HG03575 (cell line): ENCODE results near the gene CYTH4.

ENCODE experiments used
- ATAC-seq: cut with Tn5 transposase; IDR thresholded peaks from one replicate; pipeline ENCODE4 v1.9.1; 2021; ENCODE audit not compliant: unreplicated experiment, insufficient number of reproducible peaks, low FRiP score; ENCODE audit errors: extremely low read depth

The CYTH4 gene

DNA sequence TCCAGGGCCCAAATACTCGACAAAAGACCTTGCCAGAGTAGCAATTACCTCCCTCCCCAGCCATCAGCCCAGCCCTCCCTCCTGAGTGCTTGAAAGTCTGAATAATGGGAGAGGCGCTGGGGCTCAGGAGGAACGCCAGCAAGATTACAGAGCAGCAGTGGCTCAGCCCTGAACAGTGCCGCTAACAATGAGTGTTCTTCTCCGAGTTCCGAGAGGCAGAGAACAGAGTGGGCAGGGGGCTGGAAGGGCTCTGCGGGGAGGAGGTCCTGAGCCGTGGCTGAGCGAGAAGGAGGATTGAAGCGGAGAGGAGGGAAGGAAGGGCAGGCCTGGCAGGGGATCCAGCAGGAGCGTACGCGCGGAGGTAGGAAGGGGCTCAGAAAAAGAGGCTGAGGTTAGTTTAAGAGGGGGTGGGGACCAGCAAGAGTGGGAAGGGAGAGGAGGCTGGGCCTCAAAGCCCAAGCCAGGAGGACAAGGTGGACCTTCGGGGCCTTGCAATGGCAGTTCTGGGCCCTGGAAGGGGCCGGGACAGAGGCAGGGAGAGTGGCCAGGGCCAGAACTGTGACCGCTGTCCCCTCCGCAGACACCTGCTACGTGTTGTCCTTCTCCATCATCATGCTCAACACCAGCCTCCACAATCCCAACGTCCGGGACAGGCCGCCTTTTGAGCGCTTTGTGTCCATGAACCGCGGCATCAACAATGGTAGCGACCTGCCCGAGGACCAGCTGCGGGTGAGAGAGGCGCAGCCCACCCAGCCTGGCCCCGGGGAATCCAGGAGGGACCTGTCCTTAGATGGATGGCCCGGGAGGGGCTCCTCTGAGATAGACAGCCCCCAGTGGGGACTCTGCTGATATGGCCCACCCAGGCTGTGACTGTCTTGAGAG is 20.6 kb downstream of the CYTH4 start:
- ATAC-seq: no peak

DNA sequence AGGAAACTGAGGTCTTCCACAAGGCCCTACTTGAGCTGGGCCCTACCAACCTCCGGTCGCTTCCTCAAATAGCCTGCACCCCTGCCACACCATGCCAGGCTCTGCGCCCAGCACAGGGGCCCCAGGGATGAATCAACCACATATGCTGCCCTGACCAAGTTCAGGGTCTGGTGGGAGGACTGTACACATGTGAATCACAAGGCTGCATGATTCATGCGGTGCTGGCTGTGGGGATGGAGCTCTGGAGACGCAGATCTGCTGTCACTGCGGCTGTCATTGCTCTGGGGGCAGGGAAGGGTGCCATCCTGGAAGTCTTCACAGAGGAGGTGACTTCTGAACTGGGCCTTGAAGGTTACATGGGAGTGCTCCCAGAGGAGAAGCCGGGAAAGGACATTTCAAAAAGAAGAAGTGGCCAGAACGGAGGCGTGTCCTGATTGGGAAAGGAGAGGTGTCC is 21.5 kb downstream of the CYTH4 start:
- ATAC-seq: no peak

DNA sequence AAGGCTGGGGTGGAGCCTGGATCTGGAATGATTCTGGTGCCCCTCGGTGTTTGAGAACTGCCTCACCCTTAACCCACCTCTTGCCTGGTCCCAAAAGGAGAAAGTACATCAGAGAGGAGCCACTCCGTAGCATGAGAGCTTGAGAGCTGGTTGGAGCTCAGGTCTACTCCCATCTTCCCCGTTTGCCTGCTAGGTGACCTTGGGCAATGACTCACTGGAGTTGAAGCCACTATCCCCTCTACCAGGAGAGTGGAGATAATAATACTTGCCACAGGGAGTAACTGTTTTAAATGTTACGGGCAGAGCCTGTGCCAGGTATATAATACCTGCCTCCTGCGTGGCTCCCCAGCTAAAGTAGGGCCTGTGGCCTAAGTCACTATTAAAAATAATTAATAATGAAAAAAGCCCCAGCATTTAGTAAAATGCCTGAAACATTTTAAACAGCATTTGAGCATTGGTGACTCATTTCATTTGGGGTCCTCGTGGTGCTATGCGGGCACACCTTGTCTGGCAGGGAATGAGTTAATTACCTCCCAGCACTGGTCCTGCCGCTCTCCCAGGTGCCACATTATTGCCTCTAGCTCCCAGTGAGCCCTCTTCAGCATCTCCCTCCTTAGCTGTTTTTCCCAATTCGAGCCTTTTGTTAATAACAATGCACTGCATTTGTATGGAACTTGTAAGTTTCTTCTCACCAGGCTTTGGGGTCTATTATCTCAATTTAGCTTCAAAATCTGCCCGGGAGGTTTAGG is 22.5 kb downstream of the CYTH4 start:
- ATAC-seq: no peak

DNA sequence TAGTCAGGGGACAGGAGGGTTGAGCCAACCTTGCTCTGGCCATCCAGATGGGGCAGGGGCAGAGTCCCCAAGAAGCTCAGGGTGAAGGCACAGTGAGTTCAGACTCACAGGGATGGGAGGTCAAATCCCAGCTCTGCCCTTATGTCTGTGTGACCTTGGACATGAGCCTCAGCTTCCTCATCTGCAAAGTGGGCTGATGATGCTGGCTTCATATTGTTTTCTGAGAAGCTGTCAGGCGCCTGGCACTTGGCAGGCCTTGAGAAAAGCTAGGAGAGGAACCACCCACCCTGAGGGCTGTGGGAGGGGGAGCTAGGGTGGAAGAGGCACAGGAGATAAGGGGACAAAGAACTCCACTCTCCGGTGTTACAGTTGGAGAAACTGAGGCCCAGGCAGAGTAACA is 23.6 kb downstream of the CYTH4 start:
- no peak for ATAC-seq

GRCh38 chr22:37306494-37306829 is 24.2 kb downstream of the CYTH4 start:
- ATAC-seq: no peak

GRCh38 chr22:37308385-37309200 is 26.3 kb downstream of the CYTH4 start:
- ATAC-seq: no peak

GRCh38 chr22:37309211-37310074 is 27.1 kb downstream of the CYTH4 start:
- no peak for ATAC-seq

DNA sequence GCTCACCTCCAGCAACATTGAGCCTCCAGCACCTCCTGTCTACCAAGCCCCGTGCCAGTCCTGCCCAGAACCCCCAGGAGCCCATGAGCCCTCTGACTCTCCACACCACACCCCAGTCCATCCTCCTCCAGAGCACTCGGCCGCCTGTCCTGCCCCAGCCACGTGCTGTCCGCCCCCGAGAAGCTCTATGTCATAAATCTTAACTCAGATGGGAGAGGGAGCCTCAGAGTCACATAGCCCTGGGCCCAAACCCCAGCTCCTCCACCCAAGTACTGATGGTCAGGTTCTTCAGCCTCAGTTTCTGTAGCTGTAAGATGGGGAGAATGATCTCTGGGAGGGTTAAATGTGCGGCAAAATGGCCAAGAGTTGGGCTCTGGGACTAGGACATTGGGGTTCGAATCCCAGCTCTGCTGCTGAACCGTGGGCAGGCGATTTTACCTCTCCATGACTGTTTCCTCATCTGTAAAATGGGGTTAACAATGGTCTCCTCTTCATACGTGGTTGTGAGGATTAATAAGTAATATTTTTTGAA is 27.8 kb downstream of the CYTH4 start:
- ATAC-seq: no peak

DNA sequence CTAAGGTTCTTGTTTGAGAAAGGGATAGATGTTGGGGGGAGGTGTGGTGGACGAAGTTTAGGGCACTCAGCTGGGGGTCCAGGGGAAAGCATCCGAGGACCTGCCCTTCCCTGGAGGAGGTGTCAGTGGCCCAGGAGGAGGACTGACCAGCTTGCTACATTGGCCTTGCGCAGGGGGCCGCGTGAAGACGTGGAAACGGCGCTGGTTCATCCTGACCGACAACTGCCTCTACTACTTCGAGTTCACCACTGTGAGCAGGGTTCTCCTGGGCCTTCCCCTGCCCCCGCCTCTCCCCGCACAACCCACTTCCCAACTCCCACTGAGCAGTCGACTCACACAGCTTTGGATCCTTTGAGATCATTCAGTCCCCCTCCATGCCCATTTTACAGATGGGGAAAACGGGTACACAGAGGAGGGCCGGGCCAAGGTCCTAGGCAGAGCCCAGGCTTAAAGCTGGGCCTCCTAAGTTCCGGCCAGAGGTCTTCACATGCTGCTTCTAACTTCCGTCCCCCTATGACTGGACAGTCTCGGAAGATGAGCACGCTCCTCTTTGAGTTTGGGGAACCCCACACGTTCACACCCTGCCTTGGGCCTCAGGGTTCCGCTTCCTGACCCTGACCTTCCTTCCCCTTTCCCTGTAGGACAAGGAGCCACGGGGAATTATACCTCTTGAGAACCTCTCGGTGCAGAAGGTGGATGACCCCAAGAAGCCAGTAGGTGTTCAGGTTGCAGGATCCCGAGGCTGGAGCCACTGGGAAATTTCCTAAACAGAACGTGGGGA is 28.7 kb downstream of the CYTH4 start:
- no peak for ATAC-seq

GRCh38 chr22:37311761-37312312 is 29.5 kb downstream of the CYTH4 start:
- ATAC-seq: no peak

DNA sequence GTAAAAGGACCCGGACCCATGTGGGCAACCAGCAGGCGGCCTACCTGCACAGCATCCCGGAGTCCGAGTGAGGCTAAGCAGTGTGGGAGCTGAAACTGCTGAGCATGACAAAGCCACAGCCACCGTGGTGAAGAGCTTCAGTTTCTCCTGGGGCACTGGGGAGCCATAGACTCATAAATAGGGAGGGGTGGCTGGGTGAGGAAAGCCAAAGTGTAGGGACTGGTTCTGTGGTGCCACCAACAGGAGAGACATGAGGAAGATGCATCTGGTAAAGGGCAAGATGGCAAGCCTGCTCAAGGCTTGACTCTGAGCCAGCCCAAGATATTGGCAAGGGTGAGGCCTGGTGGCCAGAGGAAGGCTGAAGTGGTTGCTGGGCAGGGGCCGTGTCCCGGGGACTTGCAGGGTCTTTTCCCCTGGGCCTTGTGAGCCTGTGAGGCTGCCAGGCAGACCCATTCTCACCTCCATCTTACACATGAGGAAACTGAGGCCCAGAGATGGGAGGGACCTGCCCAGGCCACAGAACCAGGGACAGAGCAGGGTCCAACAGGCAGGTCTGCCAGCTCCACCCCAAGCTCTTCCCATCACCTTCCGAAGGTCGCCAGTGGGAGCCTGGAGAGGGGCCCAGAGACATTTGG is 30.4 kb downstream of the CYTH4 start:
- no peak for ATAC-seq

GRCh38 chr22:37313376-37314314 is 31.3 kb downstream of the CYTH4 start:
- ATAC-seq: no peak

- ATAC-seq: no peak
Observed at GRCh38 chr22:37314315-37315074, 32.2 kb downstream of the CYTH4 start.

DNA sequence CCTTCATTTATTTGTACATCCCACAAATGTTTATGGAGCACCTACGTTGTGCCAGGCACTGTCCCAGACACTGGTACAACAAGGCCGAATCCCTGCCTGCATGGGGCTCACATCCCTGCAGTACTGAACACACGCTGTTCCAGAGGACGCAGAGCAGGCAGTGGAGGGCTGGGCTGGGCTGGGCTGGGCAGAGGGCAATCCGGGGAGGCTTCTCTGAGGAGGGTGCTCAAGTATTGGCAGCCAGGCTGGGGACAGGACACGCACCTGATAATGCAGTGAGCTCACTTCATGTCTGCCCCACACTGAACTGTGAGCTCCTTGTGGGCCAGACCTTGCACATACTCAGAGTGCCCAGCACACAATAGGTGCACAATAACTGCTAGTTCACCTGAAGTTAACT is 34.1 kb downstream of the CYTH4 start:
- ATAC-seq: no peak

- ATAC-seq: no peak
Observed at GRCh38 chr22:37316875-37317371, 34.6 kb downstream of the CYTH4 start.
